HS-27A (cell line): ENCODE data around the gene NRG3.

ENCODE experiments used
- DNase-seq: peaks from one replicate; pipeline ENCODE4 v3.0.0-alpha.2; 2012; ENCODE audit warnings: low read depth, missing footprints

Gene NRG3

GRCh38 chr10:82092111-82092510 is 217.1 kb downstream of the NRG3 start:
- DNase-seq, result no peak

GRCh38 chr10:82124713-82125112 is 249.7 kb downstream of the NRG3 start:
- no peak for DNase-seq

GRCh38 chr10:82128527-82128926 is 253.5 kb downstream of the NRG3 start:
- no peak for DNase-seq

DNA sequence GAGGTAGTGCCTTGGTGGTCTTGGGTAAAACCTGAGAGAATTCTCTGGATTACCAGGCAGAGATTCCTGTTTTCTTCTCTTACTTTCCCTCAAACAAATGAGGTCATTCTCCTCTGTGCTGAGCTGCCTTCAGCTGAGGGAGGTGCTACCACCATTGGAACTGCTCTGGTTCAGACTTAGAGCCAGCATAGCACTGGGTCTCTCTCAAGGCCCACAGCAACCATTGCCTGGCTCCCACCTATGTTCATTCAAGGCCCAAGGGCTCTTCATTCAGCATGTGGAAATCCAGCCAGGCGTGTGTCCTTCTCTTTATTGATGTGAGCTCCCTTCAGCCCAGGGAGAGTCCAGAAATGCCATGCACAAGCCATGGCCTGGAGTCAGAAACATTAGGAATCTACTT is 261.1 kb downstream of the NRG3 start:
- no peak for DNase-seq

GRCh38 chr10:82144153-82144552 is 269.2 kb downstream of the NRG3 start:
- no peak for DNase-seq

GRCh38 chr10:82148764-82149163 is 273.8 kb downstream of the NRG3 start:
- no peak for DNase-seq

DNA sequence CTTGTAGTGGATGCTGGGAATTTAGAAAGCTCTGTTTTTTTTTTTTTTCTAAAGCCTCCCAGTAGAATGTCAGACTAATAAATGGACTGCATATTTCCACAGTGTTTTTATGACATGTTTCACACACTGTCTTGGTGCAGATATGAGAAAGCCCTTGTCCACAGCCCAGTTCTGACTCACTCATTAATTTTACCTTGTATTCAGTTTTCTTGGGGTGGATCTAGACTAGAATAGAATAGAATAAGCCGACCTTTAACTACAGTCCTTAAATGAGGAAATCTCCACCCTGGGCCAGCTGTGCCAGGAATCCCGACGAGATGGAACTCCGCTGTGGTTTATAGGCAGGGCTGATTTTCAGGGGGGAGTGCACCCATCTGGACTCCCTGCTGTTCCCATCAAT is 274.7 kb downstream of the NRG3 start:
- DNase-seq, result no peak

DNA sequence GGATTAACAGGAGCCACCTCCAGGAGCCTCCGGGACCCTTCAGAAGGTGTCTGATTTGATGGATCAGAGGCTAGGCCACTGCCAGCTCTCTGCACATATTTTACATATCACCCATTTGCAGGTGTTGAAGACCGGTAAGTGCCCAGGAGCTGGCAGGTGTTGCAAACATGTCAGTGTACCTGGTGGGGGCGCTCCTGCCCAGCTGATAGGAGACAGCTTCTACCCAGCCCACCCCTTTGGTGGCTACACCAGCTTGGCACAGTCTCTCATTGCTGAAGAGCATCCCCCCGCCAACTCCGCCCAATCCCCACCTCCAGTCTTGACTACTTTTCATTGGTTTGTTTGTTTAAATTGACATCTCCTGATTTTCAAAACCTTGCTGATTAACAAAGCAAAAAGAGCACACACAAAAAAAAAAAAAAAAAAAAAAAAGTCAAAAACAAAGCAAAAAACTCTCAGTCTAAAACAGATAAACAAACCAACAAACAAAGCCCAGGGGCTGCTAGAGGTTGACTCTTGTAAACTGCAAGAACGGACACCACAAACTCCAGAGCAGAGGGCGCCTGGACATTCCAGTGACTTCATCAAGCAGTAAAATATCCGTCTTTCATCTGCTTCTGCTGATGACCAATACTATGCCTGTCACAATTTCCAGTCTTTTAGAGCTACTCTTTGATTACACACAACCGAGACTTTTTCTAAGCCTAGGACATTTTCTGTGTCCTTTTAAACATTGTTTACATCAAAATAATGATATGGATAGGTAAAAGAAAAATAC is 275.3 kb downstream of the NRG3 start:
- no peak for DNase-seq

- no peak for DNase-seq
Observed at GRCh38 chr10:82160307-82160706, 285.3 kb downstream of the NRG3 start.

DNA sequence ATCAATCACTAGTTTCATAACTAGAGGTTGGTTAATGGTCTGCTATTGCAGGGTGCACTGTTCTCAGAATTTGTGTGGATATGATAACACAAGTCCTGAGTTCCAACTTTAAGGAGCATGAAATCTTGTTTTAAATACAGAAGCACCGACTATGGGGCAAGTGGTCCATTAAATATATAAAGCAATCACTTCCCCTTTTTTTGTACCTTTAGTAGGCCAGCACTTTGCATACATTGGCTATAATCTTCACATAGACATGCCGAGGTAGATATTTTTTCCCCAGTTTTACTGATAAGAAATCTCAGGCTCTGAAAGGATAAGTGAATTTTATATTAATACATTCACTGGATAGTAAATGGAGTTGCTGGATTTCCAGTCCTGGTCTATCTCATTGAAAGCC is 286.3 kb downstream of the NRG3 start:
- no peak for DNase-seq

- DNase-seq, result no peak
Observed at GRCh38 chr10:82162549-82163195, 287.7 kb downstream of the NRG3 start.

DNA sequence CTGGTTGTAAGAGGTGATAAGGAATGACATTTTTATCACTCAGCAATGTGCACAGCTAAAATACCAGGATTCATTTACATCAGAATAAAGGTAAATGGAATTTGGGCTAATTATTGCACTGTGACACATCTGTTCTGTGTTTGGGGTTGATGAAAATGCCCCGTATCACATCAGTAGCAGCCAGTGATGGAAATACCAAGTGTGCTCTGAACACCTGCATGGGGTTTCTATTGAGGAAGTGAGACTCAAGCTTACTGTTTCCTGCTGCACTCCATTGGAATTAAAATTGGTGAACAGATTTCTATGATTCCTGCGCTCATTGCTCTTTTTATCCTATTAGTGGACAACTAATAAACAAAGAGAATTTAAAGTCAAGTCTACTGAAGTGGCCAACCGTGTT is 296.9 kb downstream of the NRG3 start:
- DNase-seq, result no peak

GRCh38 chr10:82176587-82176986 is 301.6 kb downstream of the NRG3 start:
- no peak for DNase-seq

- DNase-seq, result no peak
Observed at GRCh38 chr10:82190432-82191260, 315.7 kb downstream of the NRG3 start.

- no peak for DNase-seq
Observed at GRCh38 chr10:82191653-82192052, 316.7 kb downstream of the NRG3 start.

DNA sequence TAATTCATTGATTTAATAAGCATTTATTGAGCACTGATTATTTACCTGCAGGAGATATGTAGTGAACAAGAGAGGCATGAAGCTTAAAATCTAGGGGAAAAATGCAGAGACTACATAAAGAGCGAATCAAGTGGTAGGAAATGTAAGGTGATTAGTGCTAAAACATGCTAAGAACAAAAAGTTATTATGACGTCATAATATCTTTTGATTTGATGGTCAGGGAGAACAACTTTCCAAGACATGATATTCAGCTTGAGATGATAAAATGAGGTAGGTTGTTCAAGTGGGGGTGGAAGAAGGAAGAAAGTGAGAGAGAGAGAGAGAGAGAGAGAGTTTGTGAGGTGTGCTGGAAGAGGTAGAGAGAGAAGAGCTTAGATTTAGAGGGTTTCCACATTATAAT is 317.7 kb downstream of the NRG3 start:
- no peak for DNase-seq

- no peak for DNase-seq
Observed at GRCh38 chr10:82194419-82194818, 319.4 kb downstream of the NRG3 start.

GRCh38 chr10:82206831-82207230 is 331.8 kb downstream of the NRG3 start:
- no peak for DNase-seq

DNA sequence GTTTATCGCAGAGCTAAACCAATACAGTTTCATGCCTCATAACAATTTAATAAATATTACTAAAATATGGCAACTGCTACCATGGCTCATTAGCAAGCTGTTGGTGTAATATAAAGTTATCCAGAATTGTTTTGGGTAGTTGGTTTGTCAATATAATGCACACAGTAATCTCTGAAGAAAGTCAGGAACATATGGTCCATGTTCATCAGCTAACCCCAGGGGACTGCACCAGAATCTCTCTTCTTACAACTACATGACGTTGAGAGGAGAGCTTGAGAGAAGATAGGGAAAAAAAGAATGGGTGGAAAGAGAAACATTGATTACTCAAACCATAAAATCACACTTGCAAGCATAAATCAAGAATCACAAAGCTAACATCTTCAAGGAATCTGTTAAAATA is 333.7 kb downstream of the NRG3 start:
- DNase-seq, result no peak

DNA sequence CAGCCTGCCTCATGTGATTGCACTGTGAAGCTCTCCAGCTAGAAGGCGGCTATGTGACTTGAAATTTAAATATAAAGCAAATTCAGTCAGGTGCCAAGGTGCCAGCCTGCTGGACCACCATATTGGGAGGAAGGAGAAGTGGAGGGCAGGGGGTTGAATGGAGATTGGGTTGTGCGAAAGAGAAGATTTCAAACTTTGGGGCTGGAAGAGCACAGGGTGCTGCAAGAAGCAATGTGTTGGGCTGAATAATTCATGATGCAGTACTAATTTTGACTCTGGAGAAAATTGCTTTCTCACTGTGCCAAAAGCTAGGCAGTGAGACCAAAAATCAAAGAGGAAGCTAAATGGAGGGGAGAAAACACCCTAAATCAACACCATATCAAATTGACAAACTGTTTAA is 335.3 kb downstream of the NRG3 start:
- no peak for DNase-seq

DNA sequence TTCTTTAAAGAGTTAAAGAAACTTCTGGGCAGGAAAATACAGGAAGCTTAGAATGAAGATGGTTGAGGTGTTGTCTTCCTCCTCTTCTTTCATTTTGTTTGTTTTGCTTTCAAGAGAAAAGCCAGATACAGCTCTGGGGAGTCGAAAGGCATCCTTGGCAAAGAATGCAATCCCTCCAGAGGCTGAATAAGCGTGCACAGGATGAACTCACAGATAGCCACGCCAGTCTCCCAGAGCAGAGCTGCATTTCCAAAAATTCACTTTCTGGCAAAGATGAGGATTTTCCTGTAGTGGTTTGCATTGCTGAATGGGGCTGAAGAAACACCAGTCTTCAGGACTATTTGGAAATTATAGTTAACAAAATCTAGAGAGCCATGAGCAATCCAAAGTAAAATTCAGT is 336.4 kb downstream of the NRG3 start:
- DNase-seq, result no peak

DNA sequence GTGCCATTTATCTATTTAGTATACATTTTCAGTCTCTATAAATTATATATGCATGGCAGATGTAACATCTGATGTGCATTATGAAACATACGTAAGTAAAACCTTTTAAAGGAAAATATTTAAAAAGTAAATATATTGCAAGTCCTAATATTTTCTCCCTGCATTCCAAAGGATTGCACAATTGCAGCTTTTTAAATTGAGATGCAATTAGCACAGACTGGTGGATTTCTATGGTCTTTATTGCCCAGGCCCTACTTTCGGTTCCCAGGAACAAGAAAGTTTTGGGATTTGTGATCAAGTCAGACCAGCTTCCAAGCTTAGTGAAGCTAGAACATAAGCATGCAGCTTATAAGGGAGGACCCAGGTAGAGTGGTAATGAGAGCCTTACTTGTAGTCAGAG is 337.8 kb downstream of the NRG3 start:
- DNase-seq, result no peak

- no peak for DNase-seq
Observed at GRCh38 chr10:82213784-82214183, 338.8 kb downstream of the NRG3 start.
